Ectodermal cell (in vitro differentiated cells): ENCODE results near the gene CIAPIN1.
"Not testable (repeated sequence)": the region's sequence is repeated elsewhere in the genome, so short reads cannot be mapped to it uniquely, and the experiment has no call there.

Experiments
- H3K27ac ChIP-seq: 2 replicates; pipeline ENCODE4 v1.7.0; 2013; ENCODE audit warnings: mild to moderate bottlenecking, low read depth, low read length; ENCODE audit not compliant: insufficient read depth, poor library complexity, severe bottlenecking
- H3K27me3 ChIP-seq: 2 replicates; pipeline ENCODE4 v1.7.0; 2013; ENCODE audit warnings: mild to moderate bottlenecking, low read length; ENCODE audit not compliant: insufficient read depth, control insufficient read depth, poor library complexity, severe bottlenecking
- H3K36me3 ChIP-seq: one replicate; pipeline ENCODE4 v1.7.0; 2013; ENCODE audit warnings: low read length; ENCODE audit not compliant: control insufficient read depth, insufficient read depth
- H3K4me1 ChIP-seq: one replicate; pipeline ENCODE4 v1.7.0; 2013; ENCODE audit warnings: low read length; ENCODE audit not compliant: control insufficient read depth, insufficient read depth
- H3K4me3 ChIP-seq: 2 replicates; pipeline ENCODE4 v1.7.0; 2013; ENCODE audit warnings: low read depth, low read length, control low read depth; ENCODE audit not compliant: insufficient read depth
- H3K9me3 ChIP-seq: 2 replicates; pipeline ENCODE4 v1.7.0; 2013; ENCODE audit warnings: mild to moderate bottlenecking, low read length, moderate library complexity; ENCODE audit not compliant: control insufficient read depth
- WGBS, 2 experiments: methylation state at CpG; one replicate each; pipeline ENCODE4 v1.1.7; 2013; ENCODE audit warnings: missing lambda C conversion rate in 2 of 2; 5-methylcytosine and 5-hydroxymethylcytosine counted together

CIAPIN1 gene

GRCh38 chr16:57469046-57469445, 21.9 kb upstream of the CIAPIN1 start:
- Histone ChIP-seq H3K36me3 (peaks cover 30% of the 10 kb centered on the region), H3K4me1 (peaks cover 5% of the 10 kb centered on the region), H3K27me3 (no peaks in the 10 kb centered on the region), H3K9me3 (no peaks in the 10 kb centered on the region), H3K4me3 (no peak overlapping the region), H3K27ac (no peak overlapping the region)
- WGBS, 2 experiments = 95 to 97% methylated on average over 11 of the region's 11 CpGs

GRCh38 chr16:57468346-57468745, 21.2 kb upstream of the CIAPIN1 start:
- no peak overlapping the region for H3K4me3 ChIP-seq
- peaks cover 6% of the 10 kb centered on the region for H3K4me1 ChIP-seq
- 92 to 99% methylated on average over 2 of the region's 2 CpGs for WGBS, 2 experiments
- no peaks in the 10 kb centered on the region for H3K27me3 ChIP-seq
- peaks cover 31% of the 10 kb centered on the region for H3K36me3 ChIP-seq
- no peaks in the 10 kb centered on the region for H3K9me3 ChIP-seq
- H3K27ac ChIP-seq = no peak overlapping the region

GRCh38 chr16:57464523-57464922, 17.3 kb upstream of the CIAPIN1 start:
- Histone ChIP-seq H3K27me3 (no peaks in the 10 kb centered on the region), H3K27ac (no peak overlapping the region), H3K4me1 (peaks cover 3% of the 10 kb centered on the region), H3K4me3 (no peak overlapping the region), H3K36me3 (peaks cover 21% of the 10 kb centered on the region), H3K9me3 (no peaks in the 10 kb centered on the region)
- 100% methylated on average over 1 of the region's 2 CpGs for WGBS, 2 experiments

GRCh38 chr16:57462978-57463362, 15.8 kb upstream of the CIAPIN1 start:
- no peaks in the 10 kb centered on the region for H3K9me3 ChIP-seq
- H3K4me1 ChIP-seq = peaks cover 3% of the 10 kb centered on the region
- 2% methylated on average over 14 to 16 of the region's 16 CpGs for WGBS, 2 experiments
- no peak overlapping the region for H3K27ac ChIP-seq
- peaks cover 22% of the 10 kb centered on the region for H3K36me3 ChIP-seq
- H3K4me3 ChIP-seq = peak overlapping the region; percentile 62
- H3K27me3 ChIP-seq = no peaks in the 10 kb centered on the region

- 5 to 6% methylated on average over 47 of the region's 47 CpGs for WGBS, 2 experiments
- H3K9me3 ChIP-seq = no peaks in the 10 kb centered on the region
- H3K36me3 ChIP-seq = peaks cover 24% of the 10 kb centered on the region
- peaks cover 3% of the 10 kb centered on the region for H3K4me1 ChIP-seq
- H3K27me3 ChIP-seq = no peaks in the 10 kb centered on the region
- H3K27ac ChIP-seq = no peak within 1 kb of the TSS
- peak within 1 kb of the TSS; percentile 62 for H3K4me3 ChIP-seq
Measured at GRCh38 chr16:57462209-57462977, 15.2 kb upstream of the CIAPIN1 start, which contains the start of gene POLR2C. TSS of gene POLR2C (plus strand) at chr16:57462679. CDS start at chr16:57462725, 46 bp downstream.

GRCh38 chr16:57452021-57452420, 4.8 kb upstream of the CIAPIN1 start:
- 93 to 96% methylated on average over 10 of the region's 10 CpGs for WGBS, 2 experiments
- Histone ChIP-seq H3K27me3 (no peaks in the 10 kb centered on the region), H3K4me1 (peaks cover 6% of the 10 kb centered on the region), H3K4me3 (no peak overlapping the region), H3K27ac (no peak overlapping the region), H3K36me3 (peaks cover 11% of the 10 kb centered on the region), H3K9me3 (no peaks in the 10 kb centered on the region)

- Histone ChIP-seq H3K4me3 (peak overlapping the region; percentile 100), H3K9me3 (no peaks in the 10 kb centered on the region), H3K27ac (peak overlapping the region; percentile 46), H3K4me1 (peaks cover 11% of the 10 kb centered on the region), H3K36me3 (no peaks in the 10 kb centered on the region), H3K27me3 (no peaks in the 10 kb centered on the region)
- 7% methylated on average over 28 of the region's 28 CpGs for WGBS, 2 experiments
Measured at GRCh38 chr16:57446531-57447185, 527 bp downstream of the CIAPIN1 start.

- Histone ChIP-seq H3K9me3 (no peaks in the 10 kb centered on the region), H3K27me3 (no peaks in the 10 kb centered on the region), H3K27ac (no peak overlapping the region), H3K4me3 (no peak overlapping the region), H3K36me3 (peaks cover 11% of the 10 kb centered on the region), H3K4me1 (peaks cover 11% of the 10 kb centered on the region)
- 96 to 100% methylated on average over 2 of the region's 2 CpGs for WGBS, 2 experiments
Measured at GRCh38 chr16:57445510-57445909, 1.7 kb downstream of the CIAPIN1 start.

GRCh38 chr16:57444711-57445110, 2.5 kb downstream of the CIAPIN1 start:
- peaks cover 16% of the 10 kb centered on the region for H3K36me3 ChIP-seq
- H3K4me3 ChIP-seq = no peak overlapping the region
- H3K27me3 ChIP-seq = no peaks in the 10 kb centered on the region
- WGBS, 2 experiments = 93 to 94% methylated on average over 3 of the region's 3 CpGs
- H3K9me3 ChIP-seq = no peaks in the 10 kb centered on the region
- peaks cover 11% of the 10 kb centered on the region for H3K4me1 ChIP-seq
- no peak overlapping the region for H3K27ac ChIP-seq

GRCh38 chr16:57440551-57440950, 6.6 kb downstream of the CIAPIN1 start:
- H3K36me3 ChIP-seq = peaks cover 22% of the 10 kb centered on the region
- not testable (repeated sequence) for H3K4me1 ChIP-seq, H3K4me3 ChIP-seq, H3K27me3 ChIP-seq, H3K27ac ChIP-seq, H3K9me3 ChIP-seq
- WGBS, 2 experiments = 98% methylated on average over 8 of the region's 8 CpGs
